Suprapubic skin (tissue), 4 donors: ENCODE measurements around the gene TRPM2. TPM values are rescaled to one million over a fixed set of nuclear protein-coding genes. Genes with fewer than 3 reads are reported as not detected.

Experiments
- DNase-seq, 2 donors: peaks; one replicate each; pipeline ENCODE4 v3.0.0-alpha.2; 2019; ENCODE audit warnings: low spot score in 2 of 2
- H3K27ac ChIP-seq: fragments of 200-600 bp; sonication (generic); one replicate; pipeline ENCODE4 v1.5.1; 2019
- H3K27me3 ChIP-seq: fragments of 200-600 bp; sonication (generic); one replicate; pipeline ENCODE4 v1.5.1; 2019
- H3K36me3 ChIP-seq: fragments of 200-600 bp; sonication (generic); one replicate; pipeline ENCODE4 v1.5.1; 2019
- H3K4me1 ChIP-seq: fragments of 200-600 bp; sonication (generic); one replicate; pipeline ENCODE4 v1.5.1; 2019
- H3K4me3 ChIP-seq: fragments of 200-600 bp; sonication (generic); one replicate; pipeline ENCODE4 v1.5.1; 2019; ENCODE audit warnings: mild to moderate bottlenecking
- H3K9me3 ChIP-seq: fragments of 200-600 bp; sonication (generic); one replicate; pipeline ENCODE4 v1.5.1; 2019
- CTCF ChIP-seq, 2 donors: fragments of 200-600 bp in 1 of 2; fragments of 450-650 bp in 1 of 2; sonication (generic) in 1 of 2; IDR thresholded peaks; one replicate each; pipeline ENCODE4 v1.5.1; 2016 to 2019; ENCODE audit warnings: antibody characterized with exemption in 2 of 2, mild to moderate bottlenecking in 1 of 2, moderate library complexity in 1 of 2
- EP300 ChIP-seq: sonication (generic); formaldehyde crosslinking; IDR thresholded peaks from one replicate; pipeline ENCODE4 v1.6.1; 2017; ENCODE audit warnings: antibody characterized with exemption
- POLR2A ChIP-seq, 2 donors: fragments of 450-650 bp; IDR thresholded peaks; one replicate each; pipeline ENCODE4 v1.6.1; 2017; ENCODE audit warnings: antibody characterized with exemption in 2 of 2, mild to moderate bottlenecking in 2 of 2, moderate library complexity in 2 of 2
- POLR2AphosphoS5 ChIP-seq, 3 donors: sonication (generic); formaldehyde crosslinking; IDR thresholded peaks; one replicate each; pipeline ENCODE4 v1.6.1; 2017; ENCODE audit warnings: antibody characterized with exemption in 3 of 3
- WGBS: methylation state at CpG from one replicate; pipeline ENCODE4 v1.1.5; 2018; 5-methylcytosine and 5-hydroxymethylcytosine counted together
- total RNA-seq, 4 donors: library from RNA; depleted of rRNA; stranded (reverse); fragments of >200 nt; gene quantifications; one replicate each; pipeline ENCODE4 v1.1.0, GENCODE V29; 2016

Gene TRPM2
- total RNA-seq, 4 donors from 2014 or later: 2.5 to 4.2 (median 3.2) TPM

GRCh38 chr21:44454747-44455523 lies 101.5 kb downstream of the TRPM2 start, which contains the start of gene LRRC3:
Gene LRRC3 (plus strand): TSS chr21:44455510. CDS start chr21:44456645, 1,135 bp downstream.
- DNase-seq: peak; percentile 60 to 83
- H3K36me3 ChIP-seq: no peaks in the 10 kb centered on the region
- H3K4me3 ChIP-seq: peak within 1 kb of the TSS; percentile 83
- no peak within 1 kb of the TSS for H3K27ac ChIP-seq
- TF ChIP-seq EP300 (no peak), POLR2AphosphoS5 (IDR thresholded peaks at IDR 0.05) (no peak), POLR2A (IDR thresholded peaks at IDR 0.05) (no peak), CTCF (IDR thresholded peaks at IDR 0.05) (no peak)
- no peaks in the 10 kb centered on the region for H3K9me3 ChIP-seq
- H3K4me1 ChIP-seq: peaks cover 9% of the 10 kb centered on the region
- H3K27me3 ChIP-seq: peaks cover 8% of the 10 kb centered on the region
- 10% methylated on average over 14 of the region's 45 CpGs for WGBS

DNA sequence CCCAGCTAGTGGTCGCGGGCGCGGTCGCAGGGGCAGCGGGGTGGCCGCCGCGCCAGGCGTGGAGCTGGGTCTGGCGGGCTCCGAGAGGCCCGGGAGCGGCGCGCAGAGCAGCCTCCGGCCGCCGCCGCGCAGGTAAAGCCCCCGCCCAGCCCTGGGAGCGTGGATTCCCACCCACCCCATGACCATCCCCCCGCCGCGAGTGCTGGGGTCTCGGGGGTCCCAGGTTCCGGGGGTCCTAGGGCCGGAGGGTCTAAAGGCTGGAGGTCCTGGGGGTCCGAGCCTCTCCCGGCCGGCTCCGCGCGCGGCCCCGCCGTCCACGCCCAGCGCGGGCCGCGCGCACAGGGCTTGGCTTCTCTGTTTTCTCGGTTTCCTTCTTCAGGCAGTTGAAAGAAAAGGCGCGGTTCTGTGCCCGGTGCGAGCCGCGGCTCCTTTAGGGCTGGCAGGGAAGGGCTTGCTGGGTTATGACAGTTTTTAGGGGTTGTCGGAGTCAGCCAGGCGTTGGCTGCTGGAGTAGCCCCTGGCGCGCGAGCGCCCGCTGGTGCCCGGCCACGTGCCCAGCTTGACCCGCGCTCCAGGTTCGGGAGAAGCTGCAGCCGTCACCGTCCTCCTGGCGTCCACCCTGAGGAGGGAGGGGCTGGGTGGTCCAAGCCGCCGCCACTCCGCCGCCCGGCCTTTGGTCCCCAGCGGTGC lies 102.2 kb downstream of the TRPM2 start:
- Histone ChIP-seq H3K36me3 (no peaks in the 10 kb centered on the region), H3K27ac (no peak overlapping the region), H3K9me3 (no peaks in the 10 kb centered on the region), H3K27me3 (peaks cover 2% of the 10 kb centered on the region), H3K4me1 (peaks cover 9% of the 10 kb centered on the region), H3K4me3 (peak overlapping the region; percentile 83)
- no CpG with 5 or more reads among the region's 72 CpGs for WGBS
- TF ChIP-seq EP300 (no peak), POLR2A (IDR thresholded peaks at IDR 0.05) (no peak), POLR2AphosphoS5 (IDR thresholded peaks at IDR 0.05) (no peak), CTCF (IDR thresholded peaks at IDR 0.05) (no peak)
- no peak for DNase-seq

GRCh38 chr21:44456214-44456914 lies 102.9 kb downstream of the TRPM2 start:
- DNase-seq: peak in 1 of 2 donors; percentile 62
- peaks cover 2% of the 10 kb centered on the region for H3K27me3 ChIP-seq
- H3K4me1 ChIP-seq: peaks cover 9% of the 10 kb centered on the region
- 91% methylated on average over 18 of the region's 35 CpGs for WGBS
- peak overlapping the region; percentile 83 for H3K4me3 ChIP-seq
- H3K9me3 ChIP-seq: no peaks in the 10 kb centered on the region
- TF ChIP-seq EP300 (no peak), POLR2A (IDR thresholded peaks at IDR 0.05) (no peak), CTCF (IDR thresholded peaks at IDR 0.05) (no peak), POLR2AphosphoS5 (IDR thresholded peaks at IDR 0.05) (no peak)
- H3K36me3 ChIP-seq: no peaks in the 10 kb centered on the region
- H3K27ac ChIP-seq: no peak overlapping the region

GRCh38 chr21:44456915-44457736 lies 103.7 kb downstream of the TRPM2 start:
- TF ChIP-seq POLR2A (IDR thresholded peaks at IDR 0.05) (no peak), CTCF (IDR thresholded peaks at IDR 0.05) (no peak), EP300 (no peak), POLR2AphosphoS5 (IDR thresholded peaks at IDR 0.05) (no peak)
- H3K4me3 ChIP-seq: no peak overlapping the region
- H3K4me1 ChIP-seq: peaks cover 9% of the 10 kb centered on the region
- no peak overlapping the region for H3K27ac ChIP-seq
- H3K9me3 ChIP-seq: no peaks in the 10 kb centered on the region
- WGBS: 90% methylated on average over 13 of the region's 44 CpGs
- no peaks in the 10 kb centered on the region for H3K36me3 ChIP-seq
- no peaks in the 10 kb centered on the region for H3K27me3 ChIP-seq
- peak in 1 of 2 donors; percentile 59 for DNase-seq
